HCT116 (cell line): Measurements from ENCODE around the gene IL6R. TPM values are rescaled to one million over a fixed set of nuclear protein-coding genes. Genes with fewer than 3 reads are reported as not detected.

Source experiments
- ATAC-seq: fragments of 200-7000 bp; cut with Tn5 transposase; 2 replicates; pipeline ENCODE4 v1.9.1; 2020; ENCODE audit warnings: mild to moderate bottlenecking, moderate library complexity
- BruUV-seq: library from RNA; stranded (reverse); fragments of 400-500 nt; replicated peaks from 2 replicates; lab custom pipeline; 2021; lab: Mats Ljungman, UMichigan
- CTCF ChIA-PET: fragments of 300-600 bp; sonication (Branson Sonifier 250); formaldehyde crosslinking; loops from one replicate; lab custom pipeline; 2021; ENCODE audit warnings: antibody characterized with exemption; lab: Charles Lee
- POLR2A ChIA-PET: fragments of 300-600, 350-600 bp; sonication (Branson Sonifier 250); formaldehyde crosslinking; loops from one replicate; lab custom pipeline; 2021; ENCODE audit warnings: antibody characterized with exemption; lab: Charles Lee
- RAD21 ChIA-PET, 2 experiments: fragments of 300-600 bp; sonication (Branson Sonifier 250); formaldehyde crosslinking; loops; one replicate each; lab custom pipeline; 2023; ENCODE audit warnings: low total read pairs in 2 of 2; ENCODE audit not compliant: uncharacterized antibody in 2 of 2, unreplicated experiment in 2 of 2, low non-redundant PET in 1 of 2; lab: Charles Lee
- DNase-seq: peaks from one replicate; pipeline ENCODE4 v3.0.0-alpha.2; 2010; ENCODE audit warnings: low read depth, low spot score
- H2AFZ ChIP-seq: fragments of 200-600 bp; shearing (Covaris generic), sonication (generic); 2 replicates; pipeline ENCODE4 v1.6.1; 2017; ENCODE audit warnings: low read depth, mixed run types, mixed read lengths, antibody characterized with exemption, low read length; ENCODE audit not compliant: poor library complexity, severe bottlenecking
- H3K27ac ChIP-seq: 2 replicates; pipeline ENCODE4 v1.5.1; 2012; ENCODE audit warnings: low read depth, low read length
- H3K27me3 ChIP-seq: fragments of 200-600 bp; sonication (generic); 2 replicates; pipeline ENCODE4 v1.6.1; 2016; ENCODE audit warnings: mixed run types, low read length, mixed read lengths; ENCODE audit not compliant: insufficient read depth
- H3K36me3 ChIP-seq, 2 experiments: fragments of 200-500 bp in 1 of 2; fragments of 200-600 bp in 1 of 2; sonication (Bioruptor generic) in 1 of 2; sonication (generic) in 1 of 2; 2 replicates each; pipeline versions ENCODE4 v1.5.1 to v1.6.1; 2014 to 2016; ENCODE audit warnings: low read length in 2 of 2, inconsistent platforms in 1 of 2, mixed read lengths in 1 of 2, mixed run types in 1 of 2; ENCODE audit not compliant: insufficient read depth in 2 of 2, control insufficient read depth in 1 of 2
- H3K4me1 ChIP-seq, 2 experiments: fragments of 200-600 bp in 1 of 2; sonication (generic) in 1 of 2; 2 replicates each; pipeline versions ENCODE4 v1.5.1 to v1.6.1; 2012 to 2017; ENCODE audit warnings: low read length in 2 of 2, inconsistent platforms in 1 of 2, mild to moderate bottlenecking in 1 of 2, mixed read lengths in 1 of 2, mixed run types in 1 of 2, moderate library complexity in 1 of 2; ENCODE audit not compliant: insufficient read depth in 2 of 2, control insufficient read depth in 1 of 2
- H3K4me2 ChIP-seq: fragments of 200-600 bp; sonication (generic); 2 replicates; pipeline ENCODE4 v1.6.1; 2017; ENCODE audit warnings: mixed run types, low read length, mixed read lengths
- H3K4me3 ChIP-seq, 2 experiments: fragments of 200-600 bp in 1 of 2; sonication (generic) in 1 of 2; replicated peaks in 1 of 2; 2 replicates each; pipeline ENCODE4 v1.5.1; 2011 to 2016; ENCODE audit warnings: low read length in 2 of 2, control low read depth in 1 of 2, low read depth in 1 of 2, mild to moderate bottlenecking in 1 of 2, mixed read lengths in 1 of 2, mixed run types in 1 of 2
- H3K79me2 ChIP-seq: fragments of 200-600 bp; sonication (generic); 2 replicates; pipeline ENCODE4 v1.6.1; 2017; ENCODE audit warnings: mild to moderate bottlenecking, mixed run types, low read length, moderate library complexity, mixed read lengths; ENCODE audit not compliant: insufficient read depth
- H3K9ac ChIP-seq: fragments of 200-600 bp; sonication (generic); 2 replicates; pipeline ENCODE4 v1.6.1; 2016; ENCODE audit warnings: low read length, mixed read lengths
- H3K9me2 ChIP-seq: fragments of 200-600 bp; sonication (generic), shearing (Covaris generic); 2 replicates; pipeline ENCODE4 v1.6.1; 2017; ENCODE audit warnings: mixed run types, mild to moderate bottlenecking, moderate library complexity; ENCODE audit not compliant: insufficient read depth
- H3K9me3 ChIP-seq, 2 experiments: fragments of 200-500 bp in 1 of 2; fragments of 200-600 bp in 1 of 2; sonication (Bioruptor generic) in 1 of 2; sonication (generic) in 1 of 2; 2 replicates each; pipeline ENCODE4 v1.6.1; 2014 to 2017; ENCODE audit warnings: low read length in 2 of 2, mixed read lengths in 2 of 2, inconsistent platforms in 1 of 2, low read depth in 1 of 2, mild to moderate bottlenecking in 1 of 2, mixed run types in 1 of 2, moderate library complexity in 1 of 2; ENCODE audit not compliant: control insufficient read depth in 1 of 2, insufficient read depth in 1 of 2
- H4K20me1 ChIP-seq: fragments of 200-600 bp; sonication (generic), shearing (Covaris generic); 2 replicates; pipeline ENCODE4 v1.6.1; 2017; ENCODE audit warnings: mixed run types, mild to moderate bottlenecking, moderate library complexity; ENCODE audit not compliant: insufficient read depth
- ATF3 ChIP-seq: IDR thresholded peaks from 2 replicates; pipeline ENCODE4 v1.6.1; 2012
- CBX3 ChIP-seq: IDR thresholded peaks from 2 replicates; pipeline ENCODE4 v1.6.1; 2012; ENCODE audit warnings: low read depth
- CTCF ChIP-seq, 3 experiments: fragments of 200-600 bp in 1 of 3; sonication (generic) in 1 of 3; IDR thresholded peaks in 2 of 3; conservative IDR thresholded peaks in 1 of 3; 2 replicates each; pipeline ENCODE4 v1.5.1; 2012 to 2017; ENCODE audit warnings: low read depth in 2 of 3, low read length in 2 of 3, antibody characterized with exemption in 1 of 3, borderline replicate concordance in 1 of 3, control low read depth in 1 of 3, mild to moderate bottlenecking in 1 of 3, mixed read lengths in 1 of 3, mixed run types in 1 of 3, moderate library complexity in 1 of 3; ENCODE audit not compliant: insufficient read depth in 1 of 3
- EZH2phosphoT487 ChIP-seq: fragments of 200-600 bp; IDR thresholded peaks from 2 replicates; pipeline ENCODE4 v1.6.1; 2018; ENCODE audit warnings: antibody characterized with exemption, borderline replicate concordance
- FOSL1 ChIP-seq: IDR thresholded peaks from 2 replicates; pipeline ENCODE4 v1.6.1; 2012; ENCODE audit warnings: low read depth
- JUND ChIP-seq: IDR thresholded peaks from 2 replicates; pipeline ENCODE4 v1.6.1; 2012
- MAX ChIP-seq: IDR thresholded peaks from 2 replicates; pipeline ENCODE4 v1.6.1; 2012
- RAD21 ChIP-seq: IDR thresholded peaks from 2 replicates; pipeline ENCODE4 v1.6.1; 2012; ENCODE audit warnings: low read depth, mild to moderate bottlenecking
- SP1 ChIP-seq: IDR thresholded peaks from 2 replicates; pipeline ENCODE4 v1.6.1; 2012; ENCODE audit warnings: low read depth
- SRF ChIP-seq: IDR thresholded peaks from 2 replicates; pipeline ENCODE4 v1.6.1; 2012; ENCODE audit warnings: low read depth
- TCF7L2 ChIP-seq: IDR thresholded peaks from 2 replicates; pipeline ENCODE4 v1.7.0; 2011; ENCODE audit warnings: borderline replicate concordance, inconsistent platforms; ENCODE audit not compliant: insufficient read depth, insufficient read length; ENCODE audit errors: extremely low read depth
- intact Hi-C: fragments of 100-400 bp; cut with micrococcal nuclease; formaldehyde crosslinking; loops from 2 replicates; pipeline ENCODE4 v1.10.0; 2022
- total RNA-seq: library from RNA; stranded (reverse); gene quantifications from one replicate; pipeline ENCODE4 v1.2.1, GENCODE V29; 2021; ENCODE audit not compliant: unreplicated experiment

The IL6R gene
- total RNA-seq, 1 experiment from 2014 or later = 6.8 TPM

- Histone ChIP-seq H3K9me3 (no peaks in the 10 kb centered on the region), H3K4me3 (no peak overlapping the region), H3K36me3 (no peaks in the 10 kb centered on the region), H3K4me2 (peak overlapping the region; percentile 9; the same call in 1 of the 2 replicates), H3K9me2 (no peaks in the 10 kb centered on the region), H3K9ac (no peak overlapping the region), H3K27me3 (no peaks in the 10 kb centered on the region), H3K4me1 (peaks cover 0 to 7% of the 10 kb centered on the region in 2 experiments; a peak in 2 of 4 replicates), H3K79me2 (no peaks in the 10 kb centered on the region), H3K27ac (no peak overlapping the region), H4K20me1 (no peaks in the 10 kb centered on the region), H2AFZ (no peak overlapping the region)
- POLR2A ChIA-PET = no interaction called here
- DNase-seq (no peak), ATAC-seq (peak; percentile 65)
- intact Hi-C loops = no loop called here
- no TSS peak for BruUV-seq
- TF ChIP-seq CBX3 = peak; percentile 46; the same call in 1 of the 2 replicates
- 0 out of 2 replicates have a peak, but pooled peaks have one; percentile 18 for TF ChIP-seq SRF
- no peak for TF ChIP-seq SP1
- TF ChIP-seq FOSL1 = peak; percentile 86
- no peak for TF ChIP-seq RAD21
- TF ChIP-seq ATF3 = no peak
- TF ChIP-seq EZH2phosphoT487 = no peak
- TF ChIP-seq TCF7L2 = no peak
- TF ChIP-seq MAX = no peak
- no peak for TF ChIP-seq CTCF (IDR thresholded peaks at IDR 0.05 in 2 of 3, conservative IDR thresholded peaks at IDR 0.05 in 1 of 3; ENCODE audit: borderline replicate concordance in 1 of 3, insufficient read depth in 1 of 3, low read depth in 2 of 3, low read length in 2 of 3)
- TF ChIP-seq JUND = peak; percentile 51; the same call in 1 of the 2 replicates
- CTCF ChIA-PET = interaction anchor here (2.4 kb wide), 1 partner anchor 47 kb away, joined by 8 read pairs; no protein-coding TSS in a partner anchor
- RAD21 ChIA-PET = no interaction called here
Observed at GRCh38 chr1:154499446-154499845, 94.3 kb downstream of the IL6R start.
